Esophagus muscularis mucosa (tissue), 4 donors: ENCODE results near the gene LMO7. TPM values are rescaled to one million over a fixed set of nuclear protein-coding genes. Genes with fewer than 3 reads are reported as not detected.

ENCODE experiments used
- DNase-seq: peaks from one replicate; pipeline ENCODE4 v3.0.0-alpha.2; 2017; ENCODE audit errors: extremely low spot score
- H3K27ac ChIP-seq, 4 donors: fragments of 200-600 bp; sonication (generic); replicated peaks in 1 of 4; 1 replicate in 3 of 4; 2 replicates in 1 of 4; pipeline ENCODE4 v1.5.1; 2016 to 2019; ENCODE audit warnings: mild to moderate bottlenecking in 1 of 4
- H3K27me3 ChIP-seq, 4 donors: fragments of 200-600 bp; sonication (generic); one replicate each; pipeline versions ENCODE4 v1.5.1 to v1.6.0; 2016 to 2019
- H3K36me3 ChIP-seq, 4 donors: fragments of 200-600 bp; sonication (generic); one replicate each; pipeline ENCODE4 v1.5.1; 2016 to 2019
- H3K4me1 ChIP-seq, 4 donors: fragments of 200-600 bp; sonication (generic); one replicate each; pipeline ENCODE4 v1.5.1; 2016 to 2019
- H3K4me3 ChIP-seq, 4 donors: fragments of 200-600 bp; sonication (generic); 1 replicate in 2 of 4; 2 replicates in 2 of 4; pipeline ENCODE4 v1.5.1; 2016 to 2019; ENCODE audit warnings: mild to moderate bottlenecking in 4 of 4, moderate library complexity in 1 of 4
- H3K9me3 ChIP-seq, 4 donors: fragments of 200-600 bp; sonication (generic); 1 replicate in 3 of 4; 2 replicates in 1 of 4; pipeline ENCODE4 v1.5.1; 2016 to 2019
- CTCF ChIP-seq, 3 experiments: fragments of 200-600 bp in 2 of 3; fragments of 450-650 bp in 1 of 3; sonication (generic) in 2 of 3; IDR thresholded peaks; one replicate each; pipeline ENCODE4 v1.5.1; 2017 to 2019; ENCODE audit warnings: antibody characterized with exemption in 3 of 3, mild to moderate bottlenecking in 2 of 3, moderate library complexity in 1 of 3
- EP300 ChIP-seq: sonication (generic); formaldehyde crosslinking; IDR thresholded peaks from one replicate; pipeline ENCODE4 v1.6.1; 2017; ENCODE audit warnings: antibody characterized with exemption
- POLR2A ChIP-seq: fragments of 450-650 bp; IDR thresholded peaks from one replicate; pipeline ENCODE4 v1.6.1; 2017; ENCODE audit warnings: antibody characterized with exemption, moderate library complexity, mild to moderate bottlenecking, low read depth
- POLR2AphosphoS5 ChIP-seq, 2 donors: sonication (generic); formaldehyde crosslinking; IDR thresholded peaks; one replicate each; pipeline ENCODE4 v1.6.1; 2017; ENCODE audit warnings: antibody characterized with exemption in 2 of 2
- WGBS: methylation state at CpG from one replicate; pipeline ENCODE4 v1.1.5; 2018; 5-methylcytosine and 5-hydroxymethylcytosine counted together
- intact Hi-C: fragments of 100-400 bp; cut with DNase I; formaldehyde crosslinking; loops from one replicate; pipeline ENCODE4 v1.15.1; 2023
- total RNA-seq, 4 donors: library from RNA; depleted of rRNA; stranded (reverse); fragments of >200 nt; gene quantifications; one replicate each; pipeline versions ENCODE4 v1.1.0 to v1.2.1, GENCODE V29; 2016

Gene LMO7
- total RNA-seq = 10 to 100 TPM; 11.4 to 17.8 (median 14.7) TPM

DNA sequence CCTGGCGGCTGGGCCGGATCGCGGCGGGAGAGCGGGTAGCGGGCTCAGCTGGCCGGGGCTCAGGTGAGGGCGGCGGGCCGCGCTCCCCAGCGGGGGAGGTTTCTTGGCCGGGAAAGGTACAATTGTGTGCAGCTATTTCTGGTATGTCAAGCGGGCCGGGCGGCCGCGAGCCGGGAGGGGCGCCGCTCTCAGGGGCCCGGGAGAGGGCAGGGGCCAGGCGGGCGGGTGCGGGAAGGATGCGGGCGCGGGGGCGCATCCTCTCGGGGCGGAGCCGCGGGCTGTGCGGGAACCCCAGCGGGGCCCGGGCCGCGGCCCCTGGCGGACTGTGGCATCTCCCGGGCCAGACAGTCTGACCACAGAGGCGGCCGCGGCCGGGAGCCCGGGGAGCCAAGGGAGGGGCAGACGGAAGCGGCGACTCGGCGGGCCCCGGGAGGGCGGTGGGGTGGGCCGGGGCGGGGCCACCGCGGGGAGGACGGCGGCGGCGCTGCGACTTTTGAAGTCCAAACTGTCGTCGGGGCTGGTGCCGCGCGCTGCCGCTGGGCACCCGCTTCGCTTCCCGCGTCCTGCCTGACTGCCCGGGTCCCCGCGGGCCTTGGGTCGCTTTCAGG lies at the start of gene LMO7:
Gene LMO7 (plus strand): TSS at position 503 of the 608 bp plus-strand sequence. CDS start 328 bp downstream, outside the sequence.
- peaks cover 0 to 24% (median 8%) of the 10 kb centered on the region in 4 donors for H3K27me3 ChIP-seq
- H3K9me3 ChIP-seq = no peaks in the 10 kb centered on the region
- TF ChIP-seq CTCF (IDR thresholded peaks at IDR 0.05) (no peak), POLR2AphosphoS5 (IDR thresholded peaks at IDR 0.05) (peak; percentile 23 to 34), POLR2A (no peak), EP300 (no peak)
- DNase-seq = no peak
- peaks cover 15 to 26% (median 22%) of the 10 kb centered on the region in 4 donors for H3K4me1 ChIP-seq
- H3K4me3 ChIP-seq = peak within 1 kb of the TSS; percentile 65 to 81 (median 72)
- H3K27ac ChIP-seq = peak within 1 kb of the TSS; percentile 59 to 72 (median 60)
- WGBS = 0% methylated on average over 19 of the region's 76 CpGs
- no peaks in the 10 kb centered on the region for H3K36me3 ChIP-seq
- intact Hi-C loops = no loop called here

GRCh38 chr13:75587679-75588078 lies 48.5 kb upstream of the LMO7 start:
- H3K4me3 ChIP-seq = no peak overlapping the region
- DNase-seq = no peak
- peaks cover 0 to 15% (median 3%) of the 10 kb centered on the region in 4 donors for H3K36me3 ChIP-seq
- no peak overlapping the region for H3K27ac ChIP-seq
- H3K27me3 ChIP-seq = no peaks in the 10 kb centered on the region
- TF ChIP-seq POLR2A (no peak), CTCF (IDR thresholded peaks at IDR 0.05) (no peak), POLR2AphosphoS5 (IDR thresholded peaks at IDR 0.05) (no peak)
- 87% methylated on average over 1 of the region's 1 CpG for WGBS
- no peaks in the 10 kb centered on the region for H3K9me3 ChIP-seq
- intact Hi-C loops = no loop called here
- H3K4me1 ChIP-seq = no peaks in the 10 kb centered on the region

DNA sequence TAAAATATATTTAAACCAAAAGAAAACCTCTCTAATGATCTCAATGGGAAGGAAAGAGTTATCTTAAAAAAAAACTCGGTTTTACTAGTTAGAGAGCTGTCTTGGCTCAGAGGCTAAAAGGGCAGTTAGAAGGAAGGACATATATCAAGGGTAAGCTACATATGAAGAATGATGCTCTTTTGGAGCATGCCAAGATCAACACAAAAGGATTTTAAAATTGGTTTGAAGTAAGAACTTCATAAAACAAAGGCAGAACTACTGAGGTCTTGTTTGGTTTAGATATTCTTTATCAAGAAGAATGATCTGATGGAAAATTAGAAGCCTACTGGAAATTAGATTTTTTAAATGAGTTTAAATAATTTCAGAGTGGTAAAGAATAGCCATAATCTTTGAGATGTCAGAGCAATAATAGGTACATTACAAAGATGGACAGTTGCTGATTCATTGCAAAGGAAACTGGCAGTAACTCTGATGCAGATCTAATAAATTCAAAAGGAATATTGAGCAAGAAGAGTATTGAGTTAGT lies 39.4 kb upstream of the LMO7 start:
- WGBS = 59% methylated on average over 1 of the region's 1 CpG
- Histone ChIP-seq H3K27me3 (no peaks in the 10 kb centered on the region), H3K4me3 (no peak overlapping the region), H3K4me1 (no peaks in the 10 kb centered on the region), H3K36me3 (peaks cover 0 to 3% (median 0%) of the 10 kb centered on the region in 4 donors), H3K9me3 (no peaks in the 10 kb centered on the region), H3K27ac (no peak overlapping the region)
- TF ChIP-seq POLR2AphosphoS5 (IDR thresholded peaks at IDR 0.05) (no peak), CTCF (IDR thresholded peaks at IDR 0.05) (no peak), EP300 (no peak), POLR2A (no peak)
- intact Hi-C loops = no loop called here
- no peak for DNase-seq

DNA sequence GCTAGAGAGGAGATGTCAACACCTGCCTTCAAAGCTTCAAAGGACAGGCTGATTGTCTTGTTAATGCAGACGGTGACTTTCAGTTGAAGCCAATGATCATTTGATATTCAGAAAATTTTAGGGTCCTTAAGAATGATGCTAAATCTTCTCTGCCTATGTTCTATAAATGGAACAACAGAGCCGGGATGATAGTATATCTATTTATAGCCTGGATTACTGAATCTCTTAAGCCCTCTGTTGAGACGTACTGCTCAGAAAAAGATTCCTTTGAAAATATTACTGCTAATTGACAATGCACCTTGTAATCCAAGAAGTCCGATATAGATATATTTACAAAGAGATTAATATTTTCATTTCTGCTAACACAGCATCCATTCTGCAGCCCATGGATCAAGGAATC lies 35.8 kb upstream of the LMO7 start:
- 40% methylated on average over 4 of the region's 4 CpGs for WGBS
- H3K4me3 ChIP-seq = no peak overlapping the region
- no peaks in the 10 kb centered on the region for H3K9me3 ChIP-seq
- intact Hi-C loops = no loop called here
- no peaks in the 10 kb centered on the region for H3K4me1 ChIP-seq
- no peak overlapping the region for H3K27ac ChIP-seq
- H3K27me3 ChIP-seq = no peaks in the 10 kb centered on the region
- H3K36me3 ChIP-seq = peaks cover 0 to 4% (median 0%) of the 10 kb centered on the region in 4 donors
- no peak for TF ChIP-seq CTCF (IDR thresholded peaks at IDR 0.05)
- no peak for TF ChIP-seq POLR2AphosphoS5 (IDR thresholded peaks at IDR 0.05)
- TF ChIP-seq EP300 = no peak
- no peak for TF ChIP-seq POLR2A
- DNase-seq = no peak
